Anterior cingulate cortex (tissue), 58 donors: ENCODE measurements around the gene PLEKHG1.

Experiments
- DNase-seq, 58 donors: peaks; one replicate each; lab custom pipeline; 2025; lab: John Stamatoyannopoulos, UW

The PLEKHG1 gene

DNA sequence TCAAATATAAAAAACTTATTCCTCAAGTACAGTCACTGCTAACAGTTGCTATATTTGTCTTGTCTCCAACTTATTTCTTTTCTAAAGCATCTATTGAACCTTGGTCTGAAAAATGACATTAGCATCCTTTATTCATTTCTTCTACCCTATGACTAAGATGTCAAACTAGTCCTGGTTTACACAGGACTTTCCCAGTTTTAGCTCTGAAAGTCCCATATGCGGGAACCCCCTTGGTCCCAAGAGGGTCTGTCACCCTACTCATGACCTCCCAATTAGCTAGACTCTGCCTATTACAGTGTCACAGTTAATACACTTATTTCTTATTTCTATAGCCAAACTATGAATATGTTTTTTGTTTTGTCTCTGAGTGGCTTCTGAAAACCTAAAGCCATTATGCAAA, 37.1 kb downstream of the PLEKHG1 start:
- DNase-seq = no peak

DNA sequence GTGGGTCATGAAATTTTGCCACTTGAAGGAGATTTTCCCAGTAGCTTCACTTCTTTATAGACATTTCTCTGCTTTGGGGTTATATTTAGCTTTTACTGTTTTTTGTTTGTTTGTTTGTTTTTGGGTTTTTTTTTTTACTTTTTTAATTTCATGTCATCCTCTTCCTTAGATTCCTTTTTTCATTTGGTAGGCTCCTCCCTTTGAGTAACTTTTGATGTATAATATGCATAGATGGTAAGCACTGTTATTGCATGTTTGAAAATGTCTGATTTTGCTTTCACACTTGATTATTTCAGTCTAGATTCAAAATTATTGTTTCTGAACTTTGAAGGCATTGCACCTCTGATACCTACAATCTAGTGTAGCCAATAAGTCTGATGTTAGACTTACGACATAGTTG, 37.6 kb downstream of the PLEKHG1 start:
- no peak for DNase-seq

DNA sequence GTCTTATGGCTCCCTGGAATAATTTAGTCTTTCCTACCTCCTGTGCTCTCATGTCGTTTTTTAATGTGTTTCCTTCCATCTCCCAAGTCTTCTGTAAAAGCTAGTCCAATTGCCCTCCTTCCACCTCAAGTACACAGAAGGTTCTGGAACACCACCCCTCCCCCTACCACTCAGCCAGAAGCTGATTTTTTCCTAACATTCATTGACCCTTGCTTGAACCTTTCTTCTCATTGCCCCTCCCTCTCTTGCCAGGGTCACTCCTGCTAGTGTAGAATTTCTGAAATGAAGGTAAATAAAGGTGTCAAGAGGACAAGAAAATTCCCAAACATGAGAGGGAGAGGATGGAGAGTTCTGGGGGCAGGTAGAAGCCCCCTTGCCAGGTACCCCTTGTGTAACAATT, 38.6 kb downstream of the PLEKHG1 start:
- no peak for DNase-seq

DNA sequence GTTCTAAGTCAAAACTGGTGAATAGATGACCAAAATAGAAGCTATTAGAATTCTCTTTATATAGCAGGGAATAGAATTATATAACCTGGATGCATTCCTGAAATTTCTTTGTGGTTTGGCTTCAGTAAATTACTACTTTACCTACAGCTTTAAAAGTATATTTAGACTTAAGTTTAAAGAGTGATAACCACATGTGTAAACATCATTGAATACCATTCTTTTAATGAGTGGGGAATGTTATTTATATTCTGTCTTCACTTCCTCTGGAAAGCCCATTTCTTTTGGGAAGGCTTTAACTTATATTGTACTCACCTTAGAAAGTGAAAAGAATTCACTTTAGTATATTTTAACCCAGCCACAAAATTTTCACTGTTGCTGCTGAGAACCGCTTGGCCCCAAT, 39.1 kb downstream of the PLEKHG1 start:
- DNase-seq = no peak

DNA sequence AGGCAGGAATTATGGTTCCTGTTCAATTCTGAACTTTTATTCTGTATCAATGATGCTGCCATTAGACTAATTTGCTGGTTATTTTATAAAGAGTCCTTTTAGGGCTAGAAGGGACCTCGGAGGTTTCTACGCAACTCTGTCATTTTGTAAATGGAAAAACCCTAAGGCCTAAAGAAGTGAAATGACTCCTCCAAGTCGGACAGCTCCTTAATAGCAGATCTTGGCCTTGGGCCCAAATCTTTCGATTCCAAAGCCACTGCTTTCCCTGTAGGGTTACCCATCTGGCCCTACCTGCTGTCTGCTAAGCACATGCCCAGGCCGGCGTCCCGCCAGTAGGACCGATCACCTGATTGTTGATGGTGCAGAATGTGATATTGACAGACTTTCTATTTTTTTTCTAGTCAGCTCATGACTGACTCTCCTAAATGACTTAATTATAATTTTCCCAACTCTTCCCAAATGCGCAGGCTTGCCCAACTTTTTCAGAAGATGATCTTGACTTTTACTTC, 40.2 kb downstream of the PLEKHG1 start:
- DNase-seq = no peak

DNA sequence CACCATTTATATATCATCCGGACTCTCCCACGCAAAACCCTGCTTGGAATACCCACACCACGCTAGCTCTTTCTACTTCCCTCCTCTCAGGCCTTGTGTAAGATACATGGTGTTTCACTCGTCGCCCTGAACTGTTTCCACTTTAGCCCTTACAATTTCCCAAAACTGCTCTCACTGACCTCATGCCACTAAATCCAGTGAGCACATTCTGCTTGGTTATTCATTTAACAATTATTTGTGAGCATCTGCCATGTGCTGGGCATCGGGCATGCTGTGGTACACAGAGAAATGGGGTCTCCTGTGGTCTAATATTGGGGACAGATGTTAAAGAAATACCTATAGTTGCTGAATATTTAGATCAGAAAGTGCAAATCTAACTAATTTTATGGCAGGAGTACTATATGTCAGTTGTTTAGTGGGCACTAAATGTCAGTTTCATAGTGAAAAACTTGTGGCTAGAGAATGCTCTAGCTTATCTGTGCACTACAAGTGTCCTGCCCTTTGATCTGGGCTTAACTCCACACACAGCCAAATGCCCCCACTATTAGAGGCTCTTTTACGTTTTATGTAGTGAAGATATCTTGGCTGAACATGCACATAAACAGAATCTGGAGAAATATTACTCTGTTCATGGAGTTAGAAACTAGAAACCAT, 41.0 kb downstream of the PLEKHG1 start:
- no peak for DNase-seq

DNA sequence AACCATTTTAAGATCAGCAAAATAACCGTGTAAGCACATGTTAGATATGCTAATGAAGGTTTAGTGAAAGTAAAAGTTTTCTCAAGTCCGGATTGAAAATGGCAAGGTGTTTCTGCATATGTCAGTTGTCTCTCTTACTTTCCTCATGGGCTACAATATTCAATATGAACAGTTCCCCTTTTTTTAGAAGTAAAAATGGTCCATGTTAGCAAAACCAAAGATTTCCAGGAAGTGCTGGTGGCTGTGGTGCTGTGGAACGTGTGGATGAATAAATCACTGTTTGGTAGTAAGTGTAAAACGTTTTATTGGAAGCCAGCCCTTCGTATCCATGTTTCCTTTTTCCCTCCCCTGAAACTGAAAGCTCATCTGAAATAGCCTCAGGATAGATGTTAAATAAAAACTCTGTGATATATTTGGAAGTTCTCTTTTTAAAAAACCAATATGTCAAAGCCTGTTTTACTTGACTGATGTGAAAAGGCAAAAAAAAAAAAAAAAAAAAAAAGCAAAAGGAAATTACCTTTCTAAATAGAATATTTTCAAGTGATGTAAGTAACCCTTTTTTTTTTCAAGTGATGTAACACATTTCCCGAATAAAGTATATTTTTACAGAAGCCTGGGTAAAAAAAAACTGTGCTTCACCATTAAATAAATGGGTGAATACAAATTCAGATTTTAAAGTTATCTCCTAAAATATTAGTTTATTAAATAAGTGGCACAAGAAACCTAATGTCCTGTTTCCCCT, 41.9 kb downstream of the PLEKHG1 start:
- DNase-seq = peak in 3 of 58 donors; percentile 21 to 34 (median 27)

DNA sequence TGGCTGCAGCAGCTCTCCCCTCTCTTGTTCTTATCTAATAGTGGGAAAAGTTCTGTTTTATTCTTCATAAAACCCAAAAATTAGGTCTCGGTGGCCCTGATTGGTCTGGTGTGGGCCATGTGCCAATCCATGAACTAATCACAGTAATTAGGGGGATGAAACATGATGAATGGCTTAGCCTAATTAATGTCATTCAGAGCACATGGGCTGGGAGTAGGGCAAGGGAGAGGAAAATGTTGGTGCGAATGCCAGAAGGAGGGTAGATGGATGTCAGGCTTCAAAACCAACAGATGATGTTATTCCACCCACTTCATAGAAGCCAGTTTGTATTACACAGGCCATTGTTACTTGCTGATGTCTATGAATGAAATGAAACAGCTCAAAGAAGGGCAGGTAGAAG, 46.5 kb downstream of the PLEKHG1 start:
- DNase-seq = no peak

DNA sequence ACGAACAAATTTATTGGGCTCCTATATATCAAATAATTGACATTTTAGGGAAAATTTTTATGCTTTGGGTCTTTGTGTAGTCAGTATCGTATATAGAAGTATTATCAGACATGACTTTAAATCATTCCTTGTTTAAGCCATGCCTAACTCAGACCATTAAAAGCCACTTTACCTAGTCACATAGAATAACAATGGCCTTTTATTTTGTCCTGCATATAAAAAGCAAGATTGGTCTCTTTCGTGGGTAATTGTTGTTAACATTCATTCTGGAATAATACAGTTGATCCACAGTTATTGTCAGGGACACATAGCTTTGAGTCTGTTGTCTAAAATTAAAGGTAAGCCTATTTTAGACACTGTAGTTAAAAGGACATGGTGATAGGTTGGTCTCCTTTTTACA, 47.4 kb downstream of the PLEKHG1 start:
- DNase-seq = no peak
